Choroid plexus epithelial cell (primary cell): ENCODE results near the gene SMIM24.

ENCODE experiments used
- DNase-seq: peaks from one replicate; pipeline ENCODE4 v3.0.0-alpha.2; 2010; ENCODE audit warnings: low read depth
- H3K4me3 ChIP-seq: 2 replicates; pipeline ENCODE4 v1.5.1; 2011; ENCODE audit warnings: low read depth, mild to moderate bottlenecking, control low read depth, low read length, moderate library complexity
- TF ChIP-seq, protein P1 (sequence below): conservative IDR thresholded peaks from 2 replicates; pipeline ENCODE4 v1.5.1; 2011; ENCODE audit warnings: low read depth, mild to moderate bottlenecking, control low read depth, inconsistent platforms, low read length, moderate library complexity

The SMIM24 gene

DNA sequence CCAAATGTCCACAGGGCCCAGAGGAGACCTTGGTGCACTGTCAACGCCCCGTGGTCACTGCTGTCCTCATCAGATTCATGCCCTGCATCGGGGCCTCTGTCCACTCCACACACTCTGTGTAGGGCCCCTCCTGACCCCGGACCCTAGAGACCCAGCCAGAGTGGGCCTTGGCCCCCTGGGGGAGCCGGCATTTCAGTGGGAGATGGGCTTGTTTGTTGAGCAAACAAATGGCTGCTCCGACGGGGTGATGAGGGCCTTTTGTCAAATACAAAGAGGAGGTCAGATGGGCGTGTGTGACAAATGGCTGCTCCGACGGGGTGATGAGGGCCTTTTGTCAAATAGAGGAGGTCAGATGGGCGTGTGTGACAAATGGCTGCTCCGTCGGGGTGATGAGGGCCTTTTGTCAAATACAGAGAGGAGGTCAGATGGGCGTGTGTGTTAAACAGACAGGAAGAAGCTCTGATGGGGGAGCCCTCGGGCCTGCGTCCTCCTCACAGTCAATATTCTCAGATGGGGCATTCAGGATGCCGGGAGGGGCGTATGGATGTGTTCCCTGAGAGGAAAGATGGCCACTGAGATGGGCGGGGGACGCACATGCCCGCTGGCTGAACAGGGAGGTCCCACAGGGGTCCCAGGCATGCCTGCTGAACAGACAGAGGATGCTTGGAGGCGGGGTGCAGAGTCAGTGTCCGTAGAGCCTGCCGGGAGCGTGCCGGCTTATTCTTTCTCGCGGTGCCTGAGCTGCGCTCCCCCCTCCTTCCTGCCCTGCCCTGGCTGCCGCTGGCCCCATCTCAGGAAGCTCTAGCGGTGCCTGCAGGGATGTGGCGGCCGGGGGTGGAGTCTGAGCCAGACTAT lies 36.3 kb downstream of the SMIM24 start:
- DNase-seq: peak; percentile 72
- no peak overlapping the region for H3K4me3 ChIP-seq
- TF ChIP-seq, protein P1, sequence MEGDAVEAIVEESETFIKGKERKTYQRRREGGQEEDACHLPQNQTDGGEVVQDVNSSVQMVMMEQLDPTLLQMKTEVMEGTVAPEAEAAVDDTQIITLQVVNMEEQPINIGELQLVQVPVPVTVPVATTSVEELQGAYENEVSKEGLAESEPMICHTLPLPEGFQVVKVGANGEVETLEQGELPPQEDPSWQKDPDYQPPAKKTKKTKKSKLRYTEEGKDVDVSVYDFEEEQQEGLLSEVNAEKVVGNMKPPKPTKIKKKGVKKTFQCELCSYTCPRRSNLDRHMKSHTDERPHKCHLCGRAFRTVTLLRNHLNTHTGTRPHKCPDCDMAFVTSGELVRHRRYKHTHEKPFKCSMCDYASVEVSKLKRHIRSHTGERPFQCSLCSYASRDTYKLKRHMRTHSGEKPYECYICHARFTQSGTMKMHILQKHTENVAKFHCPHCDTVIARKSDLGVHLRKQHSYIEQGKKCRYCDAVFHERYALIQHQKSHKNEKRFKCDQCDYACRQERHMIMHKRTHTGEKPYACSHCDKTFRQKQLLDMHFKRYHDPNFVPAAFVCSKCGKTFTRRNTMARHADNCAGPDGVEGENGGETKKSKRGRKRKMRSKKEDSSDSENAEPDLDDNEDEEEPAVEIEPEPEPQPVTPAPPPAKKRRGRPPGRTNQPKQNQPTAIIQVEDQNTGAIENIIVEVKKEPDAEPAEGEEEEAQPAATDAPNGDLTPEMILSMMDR: peak; percentile 21

DNA sequence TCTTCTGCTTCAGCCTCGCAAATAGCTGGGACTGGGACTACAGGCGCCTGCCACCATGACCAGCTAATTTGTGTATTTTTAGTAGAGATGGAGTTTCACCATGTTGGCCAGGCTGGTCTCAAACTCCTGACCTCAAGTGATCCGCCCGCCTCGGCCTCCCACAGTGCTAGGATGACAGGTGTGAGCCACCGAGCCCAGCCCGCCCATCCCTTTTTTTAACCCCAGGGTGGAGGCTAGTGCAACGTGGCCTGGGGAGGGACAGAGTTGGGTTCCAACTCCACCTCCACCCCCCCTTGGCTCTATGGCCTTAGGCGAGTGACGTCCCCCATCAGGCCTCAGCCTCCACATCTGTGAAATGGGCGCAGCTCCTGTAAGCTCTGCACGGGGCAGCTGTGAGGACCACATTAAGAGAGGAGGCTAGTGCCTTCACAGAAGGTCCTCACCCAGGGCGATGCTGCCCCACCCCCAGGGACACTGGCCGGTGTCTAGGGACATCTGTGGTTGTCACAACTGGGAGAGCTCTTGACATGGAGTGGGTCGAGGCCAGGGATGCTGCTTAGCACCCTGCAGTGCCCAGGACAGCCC lies 37.7 kb downstream of the SMIM24 start:
- DNase-seq: no peak
- TF ChIP-seq, protein P1: no peak
- no peak overlapping the region for H3K4me3 ChIP-seq

DNA sequence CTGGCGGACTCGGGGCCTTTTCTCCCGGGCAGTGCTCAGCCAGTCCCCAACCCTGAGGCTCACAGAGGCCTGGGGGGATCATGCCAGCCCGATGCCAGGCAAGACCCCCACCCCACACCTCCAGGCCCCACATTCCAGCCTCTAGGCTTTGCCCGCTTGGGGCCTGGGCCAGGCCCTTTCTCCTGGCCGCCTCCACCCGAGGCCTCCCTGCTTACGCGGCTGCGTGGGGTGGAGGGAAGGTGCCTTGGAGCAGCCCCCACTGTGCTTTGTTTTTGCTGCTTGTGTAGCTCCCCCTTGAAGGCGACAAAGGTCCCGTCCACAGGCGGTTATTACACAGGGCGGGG lies 38.4 kb downstream of the SMIM24 start:
- DNase-seq: no peak
- H3K4me3 ChIP-seq: no peak overlapping the region
- TF ChIP-seq, protein P1: no peak

DNA sequence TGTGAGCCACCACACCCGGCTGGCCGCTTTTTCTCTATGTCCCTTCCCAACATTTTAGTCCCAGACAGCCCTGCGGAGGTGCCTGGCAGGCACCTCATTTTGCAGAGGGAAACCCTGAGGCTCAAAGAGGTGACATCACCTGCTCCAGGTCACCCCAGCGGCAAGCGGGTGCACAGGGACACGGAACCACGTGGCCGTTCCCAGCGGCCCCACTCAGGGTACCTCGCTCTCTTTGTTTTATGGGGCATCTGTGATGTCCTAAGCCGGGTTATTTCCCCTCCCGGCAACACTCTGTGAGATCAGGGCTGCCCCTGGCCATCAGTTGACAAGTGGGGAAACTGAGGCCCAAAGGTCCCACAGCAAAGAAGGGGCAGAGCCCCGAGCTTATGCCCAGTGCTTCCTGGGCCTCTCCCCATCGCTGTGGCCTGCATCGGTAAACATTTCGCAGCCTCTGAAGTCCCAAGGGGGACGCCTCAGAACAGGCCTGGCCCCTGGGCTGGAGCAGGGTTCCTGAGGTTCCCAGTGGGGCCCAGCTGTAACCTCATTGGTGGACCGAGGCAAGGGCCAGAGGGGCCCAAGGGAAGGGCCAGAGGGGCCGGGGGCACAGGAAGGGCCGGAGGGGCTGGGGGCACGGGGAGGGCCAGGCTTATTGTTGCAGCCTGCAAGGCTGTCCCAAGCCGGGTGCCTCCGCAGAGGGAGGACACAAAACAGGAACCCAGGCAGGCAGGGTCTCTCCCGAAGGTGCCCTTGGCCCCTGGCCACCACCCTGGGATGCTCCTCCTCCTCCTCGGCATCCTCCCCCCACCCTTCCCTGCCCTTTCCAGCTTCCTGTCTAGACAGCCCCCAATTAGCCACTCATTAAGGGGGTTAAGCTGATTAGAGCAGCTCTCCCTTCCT lies 39.0 kb downstream of the SMIM24 start:
- TF ChIP-seq, protein P1: no peak
- H3K4me3 ChIP-seq: no peak overlapping the region
- DNase-seq: no peak

DNA sequence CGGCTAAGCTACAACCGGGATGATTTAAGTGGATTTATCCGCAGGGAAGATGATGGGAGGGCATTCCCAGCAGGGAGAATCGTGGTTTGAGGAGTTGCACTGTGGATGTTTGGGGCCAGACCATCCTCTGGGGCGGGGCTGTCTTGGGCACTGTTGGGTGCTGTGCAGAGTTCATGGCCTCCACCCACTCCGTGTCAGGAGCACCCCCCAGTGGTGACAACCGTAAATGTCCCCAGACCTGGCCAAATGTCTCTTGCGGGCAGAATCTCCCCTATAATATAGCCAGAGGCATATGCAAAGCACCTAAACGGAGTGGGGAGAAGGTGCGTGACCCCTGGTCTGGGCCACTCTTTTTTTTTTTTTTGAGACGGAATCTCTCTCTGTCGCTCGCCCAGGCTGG lies 40.2 kb downstream of the SMIM24 start:
- H3K4me3 ChIP-seq: no peak overlapping the region
- TF ChIP-seq, protein P1: peak; percentile 57
- no peak for DNase-seq

DNA sequence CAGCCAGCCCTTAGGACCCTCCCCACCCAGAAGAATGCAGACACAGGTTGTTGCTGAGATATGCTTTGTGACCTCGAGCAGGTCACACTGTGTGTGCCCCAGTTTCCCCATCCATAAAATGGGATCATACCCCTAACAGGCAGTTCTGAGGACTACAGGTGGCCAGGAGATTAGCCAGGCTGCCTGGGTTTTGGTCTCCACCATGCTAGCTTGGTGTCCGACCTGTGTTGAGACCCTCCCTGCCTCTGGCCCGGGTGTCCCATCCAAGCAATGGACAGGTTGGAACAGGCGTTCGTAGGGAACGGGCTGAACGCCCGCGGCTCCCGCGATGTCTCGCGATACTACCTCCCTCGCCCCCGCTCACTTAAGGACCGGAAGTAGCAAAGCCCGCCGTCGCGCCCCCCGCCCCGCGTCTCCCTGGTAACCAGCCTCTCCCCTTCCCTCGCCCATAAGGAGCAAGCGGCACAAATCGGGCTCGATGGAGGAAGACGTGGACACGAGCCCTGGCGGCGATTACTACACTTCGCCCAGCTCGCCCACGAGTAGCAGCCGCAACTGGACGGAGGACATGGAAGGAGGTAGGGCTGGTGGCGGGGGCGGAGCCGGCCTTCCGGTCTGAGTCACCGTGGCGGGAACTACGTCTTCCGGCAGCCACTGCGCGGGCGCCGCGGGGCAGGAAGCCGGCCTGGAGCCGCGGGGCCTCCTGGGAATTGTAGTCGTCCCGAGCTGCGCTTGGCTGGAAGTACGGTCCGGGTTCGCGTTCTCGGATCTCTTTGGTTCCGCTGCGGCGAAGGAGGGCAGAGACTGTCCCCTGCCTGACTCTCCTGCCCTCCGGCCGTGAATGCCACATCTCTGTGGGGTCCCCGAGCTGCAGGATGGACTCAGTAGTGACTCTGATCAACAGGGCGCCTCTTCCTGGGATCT lies 45.4 kb downstream of the SMIM24 start:
- H3K4me3 ChIP-seq: peak overlapping the region; percentile 69
- TF ChIP-seq, protein P1: no peak
- DNase-seq: peak; percentile 97
